ENCODE data around the gene PTGIS.

The PTGIS gene

GRCh38 chr20:49562311-49563014 lies 5.5 kb downstream of the PTGIS start:
- DNase-seq (ENCODE audit: extremely low spot score, insufficient read length, low read depth) (no peak), FAIRE-seq (no peak)

DNA sequence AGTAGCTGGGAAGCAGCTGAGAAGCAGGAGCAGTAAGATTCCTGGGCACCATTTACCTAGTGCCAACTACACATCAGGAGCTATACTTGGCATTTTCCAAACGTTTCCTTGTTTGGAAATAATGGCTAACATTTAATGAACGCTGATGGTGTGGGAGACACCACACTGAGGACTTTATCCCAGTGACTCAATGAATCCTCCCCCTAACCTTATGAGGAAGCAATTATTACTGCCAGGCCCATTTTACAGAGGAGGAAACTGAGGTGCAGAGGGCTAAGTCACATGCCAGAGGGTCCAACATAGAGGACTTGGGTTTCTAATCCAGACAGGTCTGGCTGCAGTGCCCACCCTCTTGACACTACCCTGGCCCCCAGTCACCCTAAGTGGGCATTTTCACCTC lies 6.1 kb downstream of the PTGIS start:
- FAIRE-seq (no peak), DNase-seq (ENCODE audit: extremely low spot score, insufficient read length, low read depth) (no peak)

- FAIRE-seq (no peak), DNase-seq (ENCODE audit: extremely low spot score, insufficient read length, low read depth) (no peak)
Observed at GRCh38 chr20:49561256-49561655, 6.7 kb downstream of the PTGIS start.

DNA sequence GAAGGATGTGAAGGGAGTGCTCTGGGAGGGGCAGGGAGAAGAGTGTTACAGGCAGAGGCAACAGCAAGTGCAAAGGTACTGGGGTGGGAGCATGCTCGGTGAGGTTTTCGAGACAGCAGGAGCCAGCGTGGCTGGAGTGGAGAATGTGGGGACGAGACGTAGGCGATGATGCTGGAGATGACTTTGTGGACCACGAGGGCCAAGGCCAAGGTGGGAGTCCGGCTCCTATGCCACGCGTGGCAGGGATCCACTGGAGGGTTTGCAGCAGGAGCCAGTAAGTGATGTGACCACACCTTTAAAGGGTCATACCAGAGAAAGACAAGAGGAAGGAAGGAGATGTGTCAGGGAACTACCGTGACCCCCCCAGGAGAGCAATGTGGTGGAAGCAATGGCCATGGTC lies 7.3 kb downstream of the PTGIS start:
- DNase-seq (ENCODE audit: extremely low spot score, insufficient read length, low read depth) = no peak
- no peak for FAIRE-seq

DNA sequence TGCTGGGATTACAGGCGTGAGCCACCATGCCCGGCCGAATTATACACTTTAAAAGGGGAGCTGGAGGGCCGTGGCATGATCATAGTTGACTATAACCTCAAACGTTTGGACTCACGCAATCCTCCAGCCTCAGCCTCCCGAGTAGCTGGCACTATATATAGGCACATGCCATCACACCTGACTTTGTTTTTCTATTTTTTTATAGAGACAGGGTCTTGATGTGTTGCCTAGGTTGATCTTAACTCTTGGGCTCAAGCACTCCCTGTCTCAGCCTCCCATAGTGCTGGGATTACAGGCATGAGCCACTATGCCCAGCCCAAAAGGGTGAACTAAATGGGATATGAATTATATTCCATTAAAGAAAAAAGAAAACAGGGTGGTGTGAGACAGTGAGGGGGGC lies 7.8 kb downstream of the PTGIS start:
- no peak for DNase-seq (ENCODE audit: extremely low spot score, insufficient read length, low read depth)
- no peak for FAIRE-seq

DNA sequence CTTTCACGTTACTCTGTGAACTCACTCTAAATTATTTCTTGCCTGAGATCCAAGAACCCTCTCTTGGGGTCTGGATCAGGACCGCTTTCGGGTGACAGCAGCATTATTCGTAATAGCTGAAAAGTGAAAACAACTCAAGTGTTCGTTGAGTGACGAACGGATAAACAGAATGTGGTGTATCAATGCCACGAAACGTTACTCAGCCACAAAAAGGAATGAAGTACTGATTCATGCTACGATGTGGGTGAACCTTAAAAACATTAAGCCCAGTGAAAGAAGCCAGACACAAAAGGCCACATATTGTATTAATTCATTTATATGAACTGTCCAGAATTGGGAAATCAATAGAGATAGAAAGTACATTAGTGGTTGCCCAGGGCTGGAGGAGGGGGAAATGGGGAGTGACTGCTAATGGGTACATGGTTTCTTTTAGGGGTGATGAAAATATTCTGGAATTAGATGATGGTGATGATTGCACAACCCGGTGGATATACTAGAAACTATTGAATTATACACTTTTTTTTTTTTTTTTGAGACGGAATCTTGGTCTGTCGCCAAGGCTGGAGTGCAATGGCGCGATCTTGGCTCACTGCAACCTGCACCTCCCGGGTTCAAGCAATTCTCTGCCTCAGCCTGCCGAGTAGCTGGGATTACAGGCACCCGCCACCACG lies 8.4 kb downstream of the PTGIS start:
- DNase-seq (ENCODE audit: extremely low spot score, insufficient read length, low read depth) = no peak
- FAIRE-seq = no peak

DNA sequence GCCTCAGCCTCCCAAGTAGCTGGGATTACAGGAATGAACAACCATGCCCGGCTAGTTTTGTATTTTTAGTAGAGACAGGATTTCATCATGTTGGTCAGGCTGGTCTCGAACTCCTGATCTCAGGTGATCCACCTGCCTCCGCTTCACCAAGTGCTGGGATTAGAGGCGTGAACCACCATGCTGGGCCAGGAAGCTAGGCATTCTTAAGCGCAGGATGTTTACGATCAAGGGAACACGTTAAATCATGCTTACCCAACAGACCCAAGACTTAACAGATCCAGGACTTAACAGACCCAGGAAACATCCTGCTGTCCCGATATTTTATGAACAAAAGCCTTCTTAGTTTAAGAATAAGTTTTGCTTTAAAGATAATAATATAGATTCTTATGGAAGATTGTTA lies 9.1 kb downstream of the PTGIS start:
- FAIRE-seq (no peak), DNase-seq (ENCODE audit: extremely low spot score, insufficient read length, low read depth) (no peak)

GRCh38 chr20:49557449-49557848 lies 10.5 kb downstream of the PTGIS start:
- FAIRE-seq (no peak), DNase-seq (ENCODE audit: extremely low spot score, insufficient read length, low read depth) (no peak)

DNA sequence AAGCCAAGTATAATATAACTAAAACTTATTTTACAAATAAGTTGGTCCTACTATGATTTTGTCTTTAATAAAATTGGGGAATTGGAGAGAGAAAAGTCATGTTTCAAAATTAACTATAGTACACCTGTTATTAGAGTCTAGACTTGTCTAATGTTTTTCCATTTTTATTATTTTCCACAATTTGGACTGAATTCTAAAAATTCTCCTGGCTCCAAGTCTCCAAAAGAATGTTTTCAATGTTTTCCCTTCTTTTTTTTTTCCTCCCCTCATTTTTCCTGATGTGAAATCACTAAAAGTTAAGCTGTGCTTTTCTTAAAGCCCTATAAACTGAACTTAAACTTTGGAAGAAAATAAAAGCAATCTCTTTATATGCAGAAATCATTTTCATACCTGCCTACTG lies 11.3 kb downstream of the PTGIS start:
- FAIRE-seq (no peak), DNase-seq (ENCODE audit: extremely low spot score, insufficient read length, low read depth) (no peak)

- DNase-seq (ENCODE audit: extremely low spot score, insufficient read length, low read depth) (no peak), FAIRE-seq (no peak)
Observed at GRCh38 chr20:49549801-49550551, 18.0 kb downstream of the PTGIS start.

GRCh38 chr20:49548371-49548947 lies 19.5 kb downstream of the PTGIS start:
- FAIRE-seq = no peak
- no peak for DNase-seq (ENCODE audit: extremely low spot score, insufficient read length, low read depth)

GRCh38 chr20:49545572-49545971 lies 22.4 kb downstream of the PTGIS start:
- DNase-seq (ENCODE audit: extremely low spot score, insufficient read length, low read depth) = no peak
- FAIRE-seq = no peak

- FAIRE-seq = no peak
- no peak for DNase-seq (ENCODE audit: extremely low spot score, insufficient read length, low read depth)
Observed at GRCh38 chr20:49544535-49544934, 23.4 kb downstream of the PTGIS start.

DNA sequence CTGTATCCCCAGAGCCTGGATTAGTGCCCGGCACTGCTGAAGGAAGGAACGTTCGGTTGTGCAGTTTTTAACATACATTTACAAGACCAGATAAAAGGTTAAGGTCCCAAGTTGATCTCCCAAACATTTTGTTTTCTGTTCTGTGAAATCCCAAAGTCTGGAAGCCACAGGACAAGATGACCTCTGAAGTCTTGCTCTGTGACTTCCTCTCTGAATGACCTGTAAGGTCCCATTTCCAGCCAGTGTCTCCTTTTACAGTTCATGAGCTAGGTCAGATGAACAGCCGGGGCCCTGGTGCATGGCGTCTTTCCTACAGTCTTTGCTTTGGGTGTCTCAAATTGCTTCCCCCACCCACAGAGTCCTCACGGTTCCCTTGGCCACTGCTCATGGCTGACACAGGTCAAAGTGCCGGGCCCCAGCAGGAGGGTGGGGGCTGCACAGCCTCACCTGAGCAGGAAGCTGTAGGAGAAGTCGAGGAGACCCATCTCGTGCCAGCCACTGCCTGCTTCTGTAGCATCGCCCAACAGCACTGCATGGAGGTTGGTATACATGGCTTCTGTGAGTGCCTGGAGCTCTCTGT lies 24.0 kb downstream of the PTGIS start:
- FAIRE-seq (no peak), DNase-seq (ENCODE audit: extremely low spot score, insufficient read length, low read depth) (no peak)

GRCh38 chr20:49543071-49543857 lies 24.7 kb downstream of the PTGIS start:
- FAIRE-seq (no peak), DNase-seq (ENCODE audit: extremely low spot score, insufficient read length, low read depth) (no peak)

DNA sequence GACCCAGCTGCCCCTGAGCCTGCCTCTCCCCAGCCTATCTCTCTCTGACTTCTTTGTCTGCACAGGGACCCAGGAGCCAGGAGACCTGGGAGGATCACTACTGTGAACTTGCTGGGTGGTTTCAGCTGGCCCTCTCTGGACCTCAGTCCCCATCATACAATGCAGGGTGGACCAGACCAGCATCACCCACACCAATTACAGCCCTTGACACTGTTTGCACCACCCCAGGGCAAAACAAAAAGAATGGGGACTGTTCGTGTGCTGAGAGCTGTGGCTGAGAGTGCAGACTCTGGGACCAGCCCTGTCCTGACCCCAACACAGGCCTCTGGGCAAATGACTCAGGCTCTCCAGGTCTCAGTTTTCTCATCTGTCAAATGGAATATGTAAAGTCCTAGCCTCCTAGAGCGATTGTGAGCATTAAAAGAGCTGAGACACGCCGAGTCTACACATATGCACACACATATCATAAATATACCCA lies 25.4 kb downstream of the PTGIS start:
- FAIRE-seq (no peak), DNase-seq (ENCODE audit: extremely low spot score, insufficient read length, low read depth) (no peak)

- DNase-seq (ENCODE audit: extremely low spot score, insufficient read length, low read depth) = peak; percentile 50
- peak; percentile 70 for FAIRE-seq
Observed at GRCh38 chr20:49541733-49542513, 26.0 kb downstream of the PTGIS start.

DNA sequence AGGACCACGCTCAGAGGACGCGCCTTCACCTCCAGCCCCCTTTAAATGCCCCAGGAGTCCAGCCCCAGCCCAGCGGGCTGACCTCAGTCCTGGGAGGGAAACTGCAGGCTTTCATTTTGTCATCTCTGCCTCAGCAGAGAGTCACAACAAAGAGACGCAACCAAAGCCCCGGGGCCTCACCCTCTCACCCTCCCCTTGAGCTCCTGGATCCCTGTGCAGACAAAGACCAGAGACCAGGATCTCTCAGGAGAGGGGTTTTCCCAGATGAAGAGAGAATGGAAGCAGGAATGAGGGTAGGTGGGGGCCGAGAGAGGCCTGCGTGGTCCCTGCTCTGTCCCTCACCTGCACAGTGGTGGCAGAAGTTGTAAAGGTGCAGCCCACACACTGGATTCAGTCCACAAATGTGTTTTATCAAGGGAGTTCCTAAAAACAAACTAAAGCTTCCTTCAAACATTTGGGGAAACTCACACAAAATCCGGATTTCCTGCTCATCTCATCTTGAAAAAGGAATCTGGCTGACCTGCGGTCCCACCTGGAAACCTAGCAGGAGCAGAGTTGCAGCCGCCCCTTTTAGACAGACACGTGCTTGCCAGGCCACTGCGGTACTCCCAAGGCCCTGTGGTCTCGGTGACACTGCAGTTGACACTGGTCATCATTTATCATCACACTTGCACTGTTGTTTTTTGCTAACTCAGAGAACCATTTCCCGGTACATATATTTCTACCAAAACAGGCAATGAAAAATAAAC lies 27.1 kb downstream of the PTGIS start:
- no peak for DNase-seq (ENCODE audit: extremely low spot score, insufficient read length, low read depth)
- FAIRE-seq = no peak

All from GM18507 (cell line).